HG03108 (cell line): ENCODE data around the gene RGL2.
"Not testable (repeated sequence)": the region's sequence is repeated elsewhere in the genome, so short reads cannot be mapped to it uniquely, and the experiment has no call there.

Source experiments
- ATAC-seq: cut with Tn5 transposase; IDR thresholded peaks from one replicate; pipeline ENCODE4 v1.9.1; 2021; ENCODE audit warnings: moderate library complexity; ENCODE audit not compliant: unreplicated experiment

Gene RGL2, protein sequence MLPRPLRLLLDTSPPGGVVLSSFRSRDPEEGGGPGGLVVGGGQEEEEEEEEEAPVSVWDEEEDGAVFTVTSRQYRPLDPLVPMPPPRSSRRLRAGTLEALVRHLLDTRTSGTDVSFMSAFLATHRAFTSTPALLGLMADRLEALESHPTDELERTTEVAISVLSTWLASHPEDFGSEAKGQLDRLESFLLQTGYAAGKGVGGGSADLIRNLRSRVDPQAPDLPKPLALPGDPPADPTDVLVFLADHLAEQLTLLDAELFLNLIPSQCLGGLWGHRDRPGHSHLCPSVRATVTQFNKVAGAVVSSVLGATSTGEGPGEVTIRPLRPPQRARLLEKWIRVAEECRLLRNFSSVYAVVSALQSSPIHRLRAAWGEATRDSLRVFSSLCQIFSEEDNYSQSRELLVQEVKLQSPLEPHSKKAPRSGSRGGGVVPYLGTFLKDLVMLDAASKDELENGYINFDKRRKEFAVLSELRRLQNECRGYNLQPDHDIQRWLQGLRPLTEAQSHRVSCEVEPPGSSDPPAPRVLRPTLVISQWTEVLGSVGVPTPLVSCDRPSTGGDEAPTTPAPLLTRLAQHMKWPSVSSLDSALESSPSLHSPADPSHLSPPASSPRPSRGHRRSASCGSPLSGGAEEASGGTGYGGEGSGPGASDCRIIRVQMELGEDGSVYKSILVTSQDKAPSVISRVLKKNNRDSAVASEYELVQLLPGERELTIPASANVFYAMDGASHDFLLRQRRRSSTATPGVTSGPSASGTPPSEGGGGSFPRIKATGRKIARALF

DNA sequence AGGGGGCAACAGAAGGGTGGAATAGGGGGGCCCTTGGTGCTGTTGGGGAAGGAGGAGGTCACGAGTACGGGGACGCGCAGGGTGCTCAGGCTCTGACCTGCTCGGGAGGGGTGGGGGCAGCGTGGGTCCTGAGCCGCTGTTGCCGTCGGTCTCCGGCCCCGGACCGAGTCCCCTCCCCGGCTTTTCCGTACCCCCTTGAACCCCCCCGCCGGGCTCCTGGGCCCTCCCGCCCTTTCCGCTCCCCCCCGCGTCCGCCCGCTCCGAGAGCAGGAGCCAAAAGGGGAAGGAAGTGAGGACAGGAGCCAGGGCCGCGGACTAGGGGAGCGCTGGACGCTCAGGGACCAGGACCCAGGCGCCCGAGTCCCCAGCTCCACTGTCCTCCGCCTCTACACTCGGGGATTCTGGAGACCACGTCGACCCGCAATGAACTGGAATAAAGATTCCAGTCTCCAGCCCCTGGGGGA lies at the start of gene RGL2:
RGL2 (minus strand) TSS at position 170 of the 464 bp plus-strand sequence. CDS start 332 bp downstream, outside the sequence.
- ATAC-seq = peak; percentile 16

DNA sequence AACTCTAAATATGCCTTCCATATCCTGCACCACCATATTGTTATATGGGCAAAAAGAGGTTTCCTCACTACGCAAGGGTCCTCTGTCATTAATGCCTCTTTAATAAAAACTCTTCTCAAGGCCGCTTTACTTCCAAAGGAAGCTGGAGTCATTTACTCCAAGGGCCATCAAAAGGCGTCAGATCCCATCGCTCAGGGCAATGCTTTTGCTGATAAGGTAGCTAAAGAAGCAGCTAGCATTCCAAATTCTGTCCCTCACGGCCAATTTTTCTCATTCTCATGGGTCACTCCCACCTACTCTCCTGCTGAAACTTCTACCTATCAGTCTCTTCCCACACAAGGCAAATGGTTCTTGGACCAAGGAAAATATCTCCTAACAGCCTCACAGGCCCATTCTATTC lies 49.1 kb upstream of the RGL2 start:
- ATAC-seq = no peak

DNA sequence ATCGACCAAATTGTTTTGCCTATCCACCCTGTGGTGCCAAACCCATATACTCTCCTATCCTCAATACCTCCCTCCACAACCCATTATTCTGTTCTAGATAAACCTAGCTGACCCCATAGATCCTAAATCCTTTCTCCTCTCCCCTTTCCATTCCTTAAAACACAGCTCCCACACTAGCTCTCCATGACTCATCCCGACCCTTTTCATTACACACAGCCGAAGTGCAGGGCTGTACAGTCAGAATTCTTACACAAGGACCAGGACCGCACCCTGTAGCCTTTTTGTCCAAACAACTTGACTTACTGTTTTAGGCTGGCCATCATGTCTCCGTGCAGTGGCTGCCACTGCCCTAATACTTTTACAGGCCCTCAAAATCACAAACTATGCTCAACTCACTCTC lies 48.2 kb upstream of the RGL2 start:
- not testable (repeated sequence) for ATAC-seq

DNA sequence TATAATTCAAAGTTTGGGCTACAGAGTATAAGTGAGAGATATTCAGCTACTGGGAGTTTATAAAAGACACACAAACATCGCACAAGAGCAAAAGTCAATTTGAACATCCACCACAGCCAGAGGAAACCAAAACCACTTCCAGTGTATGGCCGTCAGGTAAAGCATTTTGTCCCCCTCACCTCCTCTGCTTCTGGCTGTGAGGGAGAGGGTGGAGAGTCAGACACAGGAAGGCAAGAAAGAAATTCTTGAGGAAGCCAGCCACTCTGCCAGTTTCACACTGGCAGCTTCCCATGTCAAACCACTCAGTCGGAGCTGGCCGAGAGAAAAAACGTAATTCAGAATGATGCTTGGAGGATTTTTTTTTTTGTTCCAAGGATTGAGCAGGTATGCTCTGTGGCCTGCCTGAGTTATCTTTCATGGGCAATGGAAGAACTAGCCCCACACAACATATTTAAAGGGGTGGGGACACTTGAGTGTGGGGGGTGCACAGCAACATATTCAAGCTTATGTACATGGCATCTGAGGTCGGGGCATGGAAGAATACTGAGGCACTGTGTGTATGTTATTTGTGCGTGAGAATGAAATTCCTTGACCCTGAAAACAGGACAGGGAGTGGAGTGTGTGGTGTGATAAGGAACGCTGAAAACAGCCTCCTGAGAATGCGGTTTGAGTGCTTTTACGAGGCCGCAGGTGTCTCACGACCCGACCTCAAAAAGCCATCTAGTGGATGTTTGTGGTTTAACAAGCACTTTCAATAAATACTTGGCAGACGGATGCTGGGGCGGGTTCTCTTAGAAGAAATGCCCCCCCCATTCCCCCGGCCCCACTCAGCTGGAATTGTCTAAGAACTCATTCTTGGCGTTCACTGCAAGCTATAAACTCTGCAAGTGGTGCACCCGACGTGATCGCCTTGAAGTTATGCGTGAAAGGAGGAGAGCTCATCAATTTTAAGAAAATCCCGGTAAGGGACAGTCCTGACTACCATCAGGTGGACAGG lies 46.3 kb upstream of the RGL2 start:
- ATAC-seq = no peak

DNA sequence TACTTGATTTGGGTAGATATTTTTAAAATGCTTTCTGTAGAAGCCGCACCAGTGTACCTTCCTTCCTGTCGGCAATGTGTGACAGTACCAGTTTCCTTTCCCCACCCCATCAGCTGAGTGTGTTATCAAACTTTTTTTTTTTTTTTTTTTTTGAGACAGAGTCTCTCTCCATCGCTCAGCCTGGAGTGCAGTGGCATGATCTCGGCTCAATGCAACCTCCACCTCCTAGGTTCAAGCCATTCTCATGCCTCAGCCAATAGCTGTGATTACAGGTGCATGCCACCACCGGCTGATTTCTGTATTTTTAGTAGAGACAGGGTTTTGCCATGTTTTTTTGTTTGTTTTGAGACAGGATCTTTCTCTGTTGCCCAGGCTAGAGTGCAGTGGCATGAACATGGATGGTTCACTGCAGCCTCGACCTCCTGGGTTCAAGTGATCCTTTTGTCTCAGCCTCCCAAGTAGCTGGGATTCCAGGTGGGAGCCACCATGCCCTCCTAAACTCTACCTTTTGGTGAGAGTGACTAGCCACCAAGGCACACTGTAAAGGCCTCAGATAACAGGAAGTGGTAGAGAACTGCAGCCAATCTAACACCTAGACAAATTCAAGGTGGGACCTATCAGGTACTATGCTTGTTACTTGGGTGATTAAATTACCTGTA lies 45.3 kb upstream of the RGL2 start:
- peak; percentile 50 for ATAC-seq

DNA sequence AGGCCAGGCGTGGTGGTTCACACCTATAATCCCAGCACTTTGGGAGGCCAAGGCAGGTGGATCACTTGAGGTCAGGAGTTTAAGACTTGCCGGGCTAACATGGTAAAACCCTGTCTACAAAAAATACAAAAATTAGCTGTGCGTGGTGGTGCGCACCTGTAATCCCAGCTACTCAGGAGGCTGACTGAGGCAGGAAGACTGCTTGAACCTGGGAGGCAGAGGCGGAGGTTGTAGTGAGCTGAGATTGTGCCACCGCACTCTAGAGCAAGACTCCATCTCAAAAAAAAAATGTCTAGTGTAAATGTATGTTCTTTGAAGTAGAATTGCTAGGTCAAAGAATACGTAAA lies 44.8 kb upstream of the RGL2 start:
- not testable (repeated sequence) for ATAC-seq

DNA sequence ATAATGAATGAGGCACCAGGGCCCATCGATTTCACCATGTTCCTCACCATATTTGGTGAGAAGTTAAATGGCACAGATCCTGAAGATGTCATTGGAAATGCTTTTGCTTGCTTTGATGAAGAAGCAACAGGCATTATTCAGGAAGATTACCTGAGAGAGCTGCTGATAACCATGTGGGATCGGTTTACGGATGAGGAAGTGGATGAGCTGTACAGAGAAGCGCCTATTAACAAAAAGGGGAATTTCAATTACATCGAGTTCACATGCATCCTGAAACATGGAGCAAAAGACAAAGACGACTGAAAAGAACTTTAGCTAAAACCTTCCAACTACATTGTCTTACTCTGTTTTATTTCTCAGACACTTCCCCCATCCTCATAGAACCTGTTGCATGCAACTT lies 40.5 kb upstream of the RGL2 start:
- no peak for ATAC-seq

DNA sequence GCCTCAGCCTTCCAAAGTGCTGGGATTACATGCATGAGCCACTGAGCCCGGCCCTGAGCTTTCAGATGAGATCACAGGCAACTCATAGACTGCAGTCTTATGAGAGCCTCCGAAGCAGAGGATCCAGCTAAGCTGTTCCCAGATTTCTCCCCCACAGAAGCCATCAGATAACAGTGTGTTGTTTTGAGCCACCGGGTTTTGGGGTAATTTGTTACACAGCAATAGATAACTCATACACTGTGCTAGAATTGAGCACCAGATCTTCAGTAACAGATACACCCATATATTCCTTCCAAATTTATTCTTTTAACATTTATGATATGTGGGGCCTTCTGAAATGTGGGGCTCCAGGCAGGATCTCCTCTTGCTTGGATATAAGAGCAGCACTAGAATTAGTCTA lies 37.8 kb upstream of the RGL2 start:
- no peak for ATAC-seq

DNA sequence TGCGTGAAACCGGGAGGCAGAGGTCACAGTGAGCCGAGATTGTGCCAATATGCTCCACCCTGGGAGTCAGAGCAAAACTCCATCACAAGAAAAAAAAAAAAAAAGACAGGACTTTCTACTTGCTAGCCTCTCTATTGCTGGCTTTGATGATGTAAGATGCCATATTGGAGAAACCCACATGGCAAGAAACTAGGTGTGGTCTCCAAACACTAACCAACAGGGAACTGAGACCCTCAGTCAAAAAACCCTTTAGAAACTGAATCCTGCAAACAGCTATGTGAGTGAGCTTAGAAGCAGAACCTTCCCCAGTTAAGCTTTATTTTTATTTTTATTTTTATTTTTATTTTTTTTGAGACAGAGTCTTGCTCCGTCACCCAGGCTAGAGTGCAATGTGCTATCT lies 37.2 kb upstream of the RGL2 start:
- ATAC-seq = no peak

DNA sequence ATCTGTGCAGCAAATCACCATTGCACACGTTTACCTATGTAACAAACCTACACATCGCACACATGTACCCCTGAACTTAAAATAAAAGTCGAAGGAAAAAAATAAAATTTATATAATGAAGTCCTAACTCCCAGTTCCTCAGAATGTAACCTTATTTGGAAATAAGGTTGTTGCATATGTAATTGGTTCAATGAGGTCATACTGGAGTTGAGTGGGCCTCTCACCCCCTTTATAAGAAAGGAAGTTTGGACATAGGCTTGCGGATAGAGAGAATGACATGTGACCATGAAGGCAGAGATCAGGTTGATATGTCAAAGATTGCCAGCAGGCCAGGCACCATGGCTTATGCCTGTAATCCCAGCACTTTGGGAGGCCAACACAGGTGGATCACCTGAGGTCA lies 34.9 kb upstream of the RGL2 start:
- ATAC-seq = no peak

DNA sequence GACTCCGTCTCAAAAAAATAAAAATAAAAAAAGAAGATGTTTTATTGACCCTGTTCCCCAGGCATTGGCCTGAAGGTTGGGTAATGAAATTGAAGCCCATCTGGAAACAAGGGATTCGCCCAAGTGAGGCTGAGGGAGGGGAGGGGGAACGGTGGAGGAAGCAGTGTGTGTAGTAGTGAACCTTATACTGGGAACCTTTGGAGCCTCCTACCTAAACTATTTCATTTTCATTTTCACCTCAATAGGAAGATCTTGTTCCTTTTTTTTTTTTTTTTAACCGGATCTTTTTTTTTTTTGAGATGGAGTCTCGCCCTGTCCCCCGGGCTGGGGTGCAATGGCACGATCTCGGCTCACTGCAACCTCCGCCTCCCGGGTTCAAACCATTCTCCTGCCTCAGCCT lies 32.0 kb upstream of the RGL2 start:
- ATAC-seq = no peak

DNA sequence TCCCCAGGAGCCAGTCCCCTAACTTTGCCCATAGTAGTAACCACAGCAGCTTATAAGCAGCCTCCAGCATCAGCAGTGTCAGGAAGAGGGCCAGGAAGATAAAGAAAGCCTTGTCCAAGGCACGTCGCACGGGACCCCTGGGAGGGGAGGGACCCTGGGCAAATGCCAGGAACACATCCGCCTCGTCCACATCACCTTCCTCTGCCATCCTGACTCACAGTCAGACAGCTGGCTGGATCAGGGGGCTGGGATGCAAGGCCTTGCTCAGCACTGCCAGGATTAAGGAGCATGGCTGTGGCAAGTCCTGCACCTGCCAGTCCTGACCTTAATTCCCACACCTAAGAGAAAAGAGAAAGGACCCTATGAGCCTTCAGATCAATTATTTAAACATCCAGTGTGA lies 30.3 kb upstream of the RGL2 start:
- ATAC-seq = no peak

DNA sequence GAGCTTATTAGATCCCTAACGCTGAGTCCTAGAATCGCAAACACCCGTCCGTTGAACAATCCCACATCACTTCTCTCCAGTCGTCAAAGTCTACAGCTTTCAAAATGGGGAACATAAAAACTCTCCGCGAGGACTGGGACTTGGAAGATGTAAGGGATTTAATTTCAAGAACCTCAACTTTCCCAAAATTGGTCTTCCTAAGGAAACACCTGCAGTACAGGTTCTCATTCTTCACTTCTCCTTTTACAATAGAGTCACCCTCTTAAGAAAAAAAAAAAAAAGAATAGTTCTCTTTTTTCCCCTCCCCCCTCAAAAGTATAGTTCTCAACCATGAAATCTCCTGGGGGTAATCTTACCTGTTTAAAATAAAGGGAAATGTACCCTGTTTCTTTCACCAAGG lies 25.4 kb upstream of the RGL2 start:
- no peak for ATAC-seq

DNA sequence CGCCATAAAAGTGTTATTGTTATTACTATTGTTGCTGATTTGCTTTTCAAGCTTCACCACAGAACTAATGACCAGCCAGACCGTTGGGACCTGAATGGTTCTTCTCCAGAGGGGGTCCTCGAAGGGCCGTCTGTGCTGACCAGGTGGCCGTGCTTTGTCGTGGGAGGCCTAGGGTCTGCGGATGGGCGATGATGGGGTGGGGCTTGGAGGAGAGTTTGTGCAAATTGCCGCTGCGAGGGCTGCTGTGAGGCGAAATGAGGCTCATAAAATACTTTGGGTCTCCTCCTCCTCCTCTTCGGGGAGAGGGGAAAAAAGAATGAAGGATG lies 24.8 kb upstream of the RGL2 start:
- no peak for ATAC-seq

DNA sequence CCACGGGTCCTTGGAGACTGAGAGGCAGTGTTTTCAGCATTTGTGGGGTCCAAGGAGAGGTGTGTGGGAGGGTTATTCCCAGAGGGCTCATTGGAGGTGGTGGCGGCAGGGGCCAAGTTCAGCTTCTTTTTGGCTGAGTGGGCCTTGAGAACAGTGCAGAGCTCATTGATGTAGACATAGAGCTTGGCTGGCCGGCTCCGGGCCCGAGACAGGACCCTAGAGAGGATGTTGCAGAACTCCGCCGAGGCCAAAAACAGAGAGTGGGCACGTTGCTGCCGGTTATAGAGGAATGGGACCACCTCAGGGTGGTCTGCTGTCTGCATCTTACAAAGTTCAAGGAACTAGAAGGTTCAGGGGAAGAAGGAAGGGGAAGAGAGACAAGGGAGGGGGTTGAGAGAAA lies 22.5 kb upstream of the RGL2 start:
- ATAC-seq = no peak

DNA sequence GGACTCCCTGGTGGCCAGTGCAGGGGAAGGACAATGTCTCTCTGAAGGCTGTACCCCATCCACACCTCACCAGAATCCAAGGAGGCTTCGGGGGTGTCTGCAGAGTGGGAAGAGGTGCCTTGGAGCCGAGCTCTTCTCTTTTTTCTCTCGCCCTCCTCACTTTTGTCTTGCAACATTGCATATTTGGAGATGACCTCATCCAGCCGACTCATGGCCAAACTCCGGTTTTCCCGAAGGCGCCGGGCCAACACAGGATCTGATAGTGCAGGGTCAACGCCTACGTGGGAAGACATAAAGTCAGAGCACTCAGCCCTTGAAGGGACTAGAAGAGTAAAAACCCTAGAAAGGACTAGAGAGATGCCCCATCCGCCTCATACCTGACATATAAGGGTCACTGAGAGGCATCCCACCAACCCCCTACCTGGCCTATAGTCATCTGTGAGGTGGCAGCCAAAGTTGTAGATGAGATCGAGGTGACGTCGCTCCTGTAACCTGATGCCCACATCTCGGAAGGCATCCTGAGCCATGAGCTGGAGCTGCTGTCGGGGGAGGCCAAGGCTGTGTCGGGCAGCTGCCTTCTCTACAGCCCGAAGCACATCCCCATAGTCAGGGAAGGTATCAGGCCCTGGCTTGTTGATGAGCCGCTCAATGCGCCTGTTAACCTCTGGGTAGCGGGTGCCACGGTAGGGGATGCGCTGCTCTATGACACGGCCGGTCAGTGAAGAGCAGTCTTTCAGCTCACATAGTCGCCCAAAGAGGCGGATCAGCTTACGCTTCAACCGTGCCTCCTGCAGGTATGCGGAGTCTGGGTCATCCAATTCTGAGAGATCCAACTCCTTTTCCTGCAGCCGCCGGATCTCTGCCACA lies 21.8 kb upstream of the RGL2 start:
- no peak for ATAC-seq

DNA sequence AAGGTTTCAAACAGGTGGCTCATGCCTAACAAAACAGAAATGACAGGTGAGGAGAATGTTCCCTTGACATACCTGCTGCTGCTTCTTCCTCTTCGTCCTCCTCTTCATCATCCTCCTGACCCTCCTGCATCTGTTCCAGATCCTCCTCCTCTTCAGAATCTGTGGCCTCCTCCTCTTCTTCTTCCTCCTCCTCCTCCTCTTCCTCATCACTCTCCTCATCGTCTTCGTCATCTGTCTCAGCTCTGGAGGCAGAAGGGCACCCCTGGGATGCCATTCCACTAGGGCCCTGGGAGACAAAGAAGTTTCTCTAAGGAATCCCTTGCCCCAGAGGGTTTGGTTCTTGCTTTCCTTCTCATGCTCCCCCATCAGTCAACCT lies 21.2 kb upstream of the RGL2 start:
- ATAC-seq = no peak

DNA sequence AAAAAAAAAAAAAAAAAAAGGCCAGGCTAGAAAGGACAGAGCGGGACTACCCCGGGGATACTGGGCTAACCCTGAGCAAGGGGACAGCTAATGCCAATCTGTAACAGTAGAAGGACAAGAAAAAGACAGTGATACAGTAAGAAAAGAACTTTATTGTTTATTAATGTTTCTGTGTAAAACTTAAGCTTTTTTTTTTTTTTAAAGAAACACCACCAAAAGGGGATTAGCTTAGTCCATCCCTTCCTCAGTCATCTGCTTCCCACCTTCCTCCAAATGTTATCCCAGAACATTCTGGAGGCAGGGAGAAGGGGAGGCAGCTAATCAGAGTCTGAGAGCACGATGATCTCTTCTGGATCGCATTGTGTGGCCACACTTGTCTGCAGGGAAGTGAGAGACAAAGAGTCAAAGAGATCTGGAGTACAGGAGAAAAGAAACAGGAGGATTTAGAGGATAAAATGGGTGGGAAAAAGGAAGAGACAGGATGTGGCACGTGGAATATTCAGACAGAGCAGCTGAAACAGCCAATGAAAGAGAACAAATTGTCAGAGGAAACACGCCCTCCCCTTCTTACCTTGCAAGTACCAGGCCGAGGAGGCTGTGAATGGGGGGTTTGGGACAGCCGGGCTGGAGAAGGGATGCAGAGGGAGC lies 19.8 kb upstream of the RGL2 start:
- ATAC-seq = no peak

DNA sequence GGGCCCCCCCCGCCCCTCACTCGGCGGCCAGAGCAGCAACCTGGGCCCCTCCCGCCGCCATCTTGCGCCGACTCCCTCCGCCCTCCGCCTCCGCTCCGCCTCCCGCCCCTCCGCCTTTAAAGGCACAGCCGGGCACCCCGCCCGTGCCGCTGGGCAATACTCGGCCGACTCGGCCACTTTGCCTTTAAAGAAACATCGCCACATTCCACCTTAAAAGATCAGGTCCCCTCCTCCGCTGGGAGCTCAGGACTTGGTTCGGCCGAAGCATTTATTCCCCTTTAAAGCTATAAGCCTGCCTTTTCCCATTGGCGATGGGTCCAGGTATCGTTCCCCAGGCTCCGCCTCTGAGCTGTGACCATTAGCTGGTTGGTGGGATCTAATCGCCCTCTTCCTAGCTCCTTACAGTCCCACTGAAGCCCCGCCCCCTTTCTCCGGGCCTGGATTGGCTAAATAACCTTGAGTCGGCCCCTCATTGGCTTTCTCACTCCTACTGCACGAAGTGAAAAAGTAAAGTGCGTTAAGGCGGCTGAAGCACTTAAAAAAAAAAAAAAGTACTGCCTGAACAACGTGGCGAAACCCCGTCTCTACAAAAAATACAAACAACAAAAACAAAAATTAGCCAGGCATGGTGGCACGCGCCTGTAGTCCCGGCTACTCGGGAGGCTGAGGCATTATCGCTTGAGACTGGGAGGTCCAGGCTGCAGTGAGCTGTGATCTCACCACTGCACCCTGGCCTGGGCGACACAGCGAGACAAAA lies 19.1 kb upstream of the RGL2 start, which contains the start of gene ZBTB22:
ZBTB22 (minus strand) TSS at position 76 of the 757 bp plus-strand sequence. CDS start 828 bp downstream, outside the sequence.
- peak; percentile 38 for ATAC-seq
